HepG2 (cell line): Measurements from ENCODE around the gene LILRB3. TPM values are rescaled to one million over a fixed set of nuclear protein-coding genes. Genes with fewer than 3 reads are reported as not detected.
A peak's percentile ranks its signal among the peaks of the same experiment; 100 is the strongest.

ENCODE experiments used
- ARNT ChIP-seq: fragments of 450-650 bp; IDR thresholded peaks from 2 replicates; pipeline ENCODE4 v1.6.1; 2017
- FOXA1 ChIP-seq, 2 experiments: fragments of 450-650 bp in 1 of 2; sonication (generic) in 1 of 2; formaldehyde crosslinking in 1 of 2; IDR thresholded peaks; 2 replicates each; pipeline versions ENCODE4 v1.4.0 to v1.6.1; 2016 to 2020; ENCODE audit warnings: missing genetic modification reagents in 1 of 2
- FOXO1 ChIP-seq: sonication (generic); formaldehyde crosslinking; IDR thresholded peaks from 2 replicates; pipeline ENCODE4 v1.4.0; 2020; ENCODE audit warnings: missing genetic modification reagents
- NFIB ChIP-seq: sonication (generic); formaldehyde crosslinking; IDR thresholded peaks from 2 replicates; pipeline ENCODE4 v1.9.0; 2021; ENCODE audit warnings: missing genetic modification reagents, mild to moderate bottlenecking, borderline replicate concordance
- SIX1 ChIP-seq: sonication (generic); formaldehyde crosslinking; IDR thresholded peaks from 2 replicates; pipeline ENCODE4 v1.4.0; 2020; ENCODE audit warnings: missing genetic modification reagents, borderline replicate concordance
- SNRNP70 ChIP-seq: fragments of 200-400 bp; formaldehyde crosslinking; IDR thresholded peaks from 2 replicates; pipeline ENCODE4 v1.6.1; 2017; ENCODE audit warnings: mild to moderate bottlenecking, low read depth, low read length, moderate library complexity
- SRSF4 ChIP-seq: fragments of 200-400 bp; formaldehyde crosslinking; IDR thresholded peaks from one replicate; pipeline ENCODE4 v1.6.1; 2018; ENCODE audit warnings: mild to moderate bottlenecking, low read depth, low read length, moderate library complexity; ENCODE audit not compliant: poor library complexity, severe bottlenecking
- ZNF557 ChIP-seq: sonication (generic); formaldehyde crosslinking; IDR thresholded peaks from 2 replicates; pipeline ENCODE4 v1.4.0; 2020; ENCODE audit warnings: missing genetic modification reagents
- ZNF572 ChIP-seq: sonication (generic); formaldehyde crosslinking; IDR thresholded peaks from 2 replicates; pipeline ENCODE4 v1.5.1; 2020; ENCODE audit warnings: mild to moderate bottlenecking, missing genetic modification reagents
- ZNF788 ChIP-seq: sonication (generic); formaldehyde crosslinking; IDR thresholded peaks from 2 replicates; pipeline ENCODE4 v1.5.0; 2020; ENCODE audit warnings: mild to moderate bottlenecking, missing genetic modification reagents, borderline replicate concordance
- polyA plus RNA-seq, 8 experiments: library from polyadenylated mRNA; depleted of rRNA in 3 of 8; stranded (reverse) in 7 of 8; unstranded in 1 of 8; fragments of >200 nt; fragmentation: Illumina TruSeq in 4 of 8; extraction: Trizol in 4 of 8; gene quantifications; 2 replicates each; pipeline versions ENCODE4 v1.2.1 to v1.2.3, GENCODE V29; 2011 to 2016; ENCODE audit warnings: low read depth in 4 of 8, missing spikeins in 1 of 8, mixed read lengths in 1 of 8; ENCODE audit not compliant: insufficient read depth in 1 of 8
- total RNA-seq, 5 experiments: library from RNA; depleted of rRNA; stranded (reverse); fragments of >200 nt; fragmentation: Illumina TruSeq; extraction: Trizol; gene quantifications; 2 replicates each; pipeline ENCODE4 v1.2.3, GENCODE V29; 2016; ENCODE audit warnings: low read depth in 1 of 5
- TF ChIP-seq, protein P1 (sequence below): sonication (generic); formaldehyde crosslinking; IDR thresholded peaks from 2 replicates; pipeline ENCODE4 v1.4.0; 2020; ENCODE audit warnings: missing genetic modification reagents, borderline replicate concordance
- TF ChIP-seq, protein P2 (sequence below): fragments of 450-650 bp; IDR thresholded peaks from 2 replicates; pipeline ENCODE4 v1.6.1; 2017; ENCODE audit warnings: mild to moderate bottlenecking
- TF ChIP-seq, protein P3 (sequence below): sonication (generic); formaldehyde crosslinking; IDR thresholded peaks from 2 replicates; pipeline ENCODE4 v1.9.0; 2021; ENCODE audit warnings: missing genetic modification reagents, borderline replicate concordance
- TF ChIP-seq, protein P4 (sequence below): sonication (generic); formaldehyde crosslinking; IDR thresholded peaks from 2 replicates; pipeline ENCODE4 v1.4.0; 2020; ENCODE audit warnings: mild to moderate bottlenecking, missing genetic modification reagents

The LILRB3 gene
- total and polyA plus RNA-seq, 2 of the 13 experiments (the other 11 are each of a cell fraction or from before 2014, with no cell fraction given): 0.22 TPM; not detected in 1

DNA sequence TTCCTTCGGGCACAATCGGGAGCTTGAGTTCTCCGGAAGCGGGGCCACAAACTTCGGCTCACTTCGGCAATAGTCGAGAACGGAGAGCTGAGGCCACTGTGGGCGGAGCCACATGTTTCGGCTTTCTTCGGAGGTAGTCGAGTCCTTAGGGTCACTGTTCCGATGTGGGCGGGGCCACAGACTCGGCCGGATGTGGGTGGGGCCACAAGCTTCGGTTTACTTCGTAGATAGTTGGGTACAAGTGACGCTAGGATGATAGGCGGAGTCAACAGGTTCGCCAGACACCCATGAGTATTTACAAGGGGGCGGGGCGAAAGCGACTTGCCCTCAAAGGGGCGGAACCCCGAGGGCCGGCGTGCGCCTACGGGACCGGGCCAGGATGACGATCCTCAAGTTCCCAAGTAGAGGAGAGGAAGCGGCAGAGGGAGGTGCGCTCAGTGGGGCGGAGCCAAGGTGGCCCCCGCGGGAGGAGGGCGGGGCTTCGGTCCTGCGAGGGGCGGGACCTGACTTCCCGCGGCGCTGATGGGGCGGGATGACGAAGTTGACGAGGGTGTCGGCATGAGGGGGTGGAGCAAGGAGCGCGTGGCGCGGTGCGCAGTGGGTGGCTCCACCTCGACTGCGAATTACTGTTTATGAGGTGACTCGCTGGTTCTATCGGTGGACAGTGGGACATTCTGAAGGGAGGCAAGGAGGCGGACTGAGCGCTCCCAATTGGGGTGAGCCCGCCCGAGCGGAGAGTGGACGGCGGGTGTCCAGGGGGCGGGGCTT lies 32.9 kb downstream of the LILRB3 start (continued):
- TF ChIP-seq, protein P1, sequence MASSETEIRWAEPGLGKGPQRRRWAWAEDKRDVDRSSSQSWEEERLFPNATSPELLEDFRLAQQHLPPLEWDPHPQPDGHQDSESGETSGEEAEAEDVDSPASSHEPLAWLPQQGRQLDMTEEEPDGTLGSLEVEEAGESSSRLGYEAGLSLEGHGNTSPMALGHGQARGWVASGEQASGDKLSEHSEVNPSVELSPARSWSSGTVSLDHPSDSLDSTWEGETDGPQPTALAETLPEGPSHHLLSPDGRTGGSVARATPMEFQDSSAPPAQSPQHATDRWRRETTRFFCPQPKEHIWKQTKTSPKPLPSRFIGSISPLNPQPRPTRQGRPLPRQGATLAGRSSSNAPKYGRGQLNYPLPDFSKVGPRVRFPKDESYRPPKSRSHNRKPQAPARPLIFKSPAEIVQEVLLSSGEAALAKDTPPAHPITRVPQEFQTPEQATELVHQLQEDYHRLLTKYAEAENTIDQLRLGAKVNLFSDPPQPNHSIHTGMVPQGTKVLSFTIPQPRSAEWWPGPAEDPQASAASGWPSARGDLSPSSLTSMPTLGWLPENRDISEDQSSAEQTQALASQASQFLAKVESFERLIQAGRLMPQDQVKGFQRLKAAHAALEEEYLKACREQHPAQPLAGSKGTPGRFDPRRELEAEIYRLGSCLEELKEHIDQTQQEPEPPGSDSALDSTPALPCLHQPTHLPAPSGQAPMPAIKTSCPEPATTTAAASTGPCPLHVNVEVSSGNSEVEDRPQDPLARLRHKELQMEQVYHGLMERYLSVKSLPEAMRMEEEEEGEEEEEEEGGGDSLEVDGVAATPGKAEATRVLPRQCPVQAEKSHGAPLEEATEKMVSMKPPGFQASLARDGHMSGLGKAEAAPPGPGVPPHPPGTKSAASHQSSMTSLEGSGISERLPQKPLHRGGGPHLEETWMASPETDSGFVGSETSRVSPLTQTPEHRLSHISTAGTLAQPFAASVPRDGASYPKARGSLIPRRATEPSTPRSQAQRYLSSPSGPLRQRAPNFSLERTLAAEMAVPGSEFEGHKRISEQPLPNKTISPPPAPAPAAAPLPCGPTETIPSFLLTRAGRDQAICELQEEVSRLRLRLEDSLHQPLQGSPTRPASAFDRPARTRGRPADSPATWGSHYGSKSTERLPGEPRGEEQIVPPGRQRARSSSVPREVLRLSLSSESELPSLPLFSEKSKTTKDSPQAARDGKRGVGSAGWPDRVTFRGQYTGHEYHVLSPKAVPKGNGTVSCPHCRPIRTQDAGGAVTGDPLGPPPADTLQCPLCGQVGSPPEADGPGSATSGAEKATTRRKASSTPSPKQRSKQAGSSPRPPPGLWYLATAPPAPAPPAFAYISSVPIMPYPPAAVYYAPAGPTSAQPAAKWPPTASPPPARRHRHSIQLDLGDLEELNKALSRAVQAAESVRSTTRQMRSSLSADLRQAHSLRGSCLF (CRISPR knock-in tag): no peak
- no peak for TF ChIP-seq SRSF4
- TF ChIP-seq ZNF572: no peak; the same call in 1 of the 2 replicates
- no peak for TF ChIP-seq SIX1 (CRISPR knock-in tag)
- no peak; the same call in 1 of the 2 replicates for TF ChIP-seq ZNF557
- no peak; the same call in 1 of the 2 replicates for TF ChIP-seq FOXA1 (IDR thresholded peaks at IDR 0.05)
- peak; percentile 63; the same call in 1 of the 2 replicates for TF ChIP-seq FOXA1 (CRISPR knock-in tag; IDR thresholded peaks at IDR 0.05)
- TF ChIP-seq FOXO1 (CRISPR knock-in tag): no peak; the same call in 1 of the 2 replicates
- TF ChIP-seq ZNF788: 0 out of 2 replicates have a peak, but pooled peaks have one; percentile 77
- TF ChIP-seq, protein P2, sequence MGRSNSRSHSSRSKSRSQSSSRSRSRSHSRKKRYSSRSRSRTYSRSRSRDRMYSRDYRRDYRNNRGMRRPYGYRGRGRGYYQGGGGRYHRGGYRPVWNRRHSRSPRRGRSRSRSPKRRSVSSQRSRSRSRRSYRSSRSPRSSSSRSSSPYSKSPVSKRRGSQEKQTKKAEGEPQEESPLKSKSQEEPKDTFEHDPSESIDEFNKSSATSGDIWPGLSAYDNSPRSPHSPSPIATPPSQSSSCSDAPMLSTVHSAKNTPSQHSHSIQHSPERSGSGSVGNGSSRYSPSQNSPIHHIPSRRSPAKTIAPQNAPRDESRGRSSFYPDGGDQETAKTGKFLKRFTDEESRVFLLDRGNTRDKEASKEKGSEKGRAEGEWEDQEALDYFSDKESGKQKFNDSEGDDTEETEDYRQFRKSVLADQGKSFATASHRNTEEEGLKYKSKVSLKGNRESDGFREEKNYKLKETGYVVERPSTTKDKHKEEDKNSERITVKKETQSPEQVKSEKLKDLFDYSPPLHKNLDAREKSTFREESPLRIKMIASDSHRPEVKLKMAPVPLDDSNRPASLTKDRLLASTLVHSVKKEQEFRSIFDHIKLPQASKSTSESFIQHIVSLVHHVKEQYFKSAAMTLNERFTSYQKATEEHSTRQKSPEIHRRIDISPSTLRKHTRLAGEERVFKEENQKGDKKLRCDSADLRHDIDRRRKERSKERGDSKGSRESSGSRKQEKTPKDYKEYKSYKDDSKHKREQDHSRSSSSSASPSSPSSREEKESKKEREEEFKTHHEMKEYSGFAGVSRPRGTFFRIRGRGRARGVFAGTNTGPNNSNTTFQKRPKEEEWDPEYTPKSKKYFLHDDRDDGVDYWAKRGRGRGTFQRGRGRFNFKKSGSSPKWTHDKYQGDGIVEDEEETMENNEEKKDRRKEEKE: no peak
- TF ChIP-seq, protein P3, sequence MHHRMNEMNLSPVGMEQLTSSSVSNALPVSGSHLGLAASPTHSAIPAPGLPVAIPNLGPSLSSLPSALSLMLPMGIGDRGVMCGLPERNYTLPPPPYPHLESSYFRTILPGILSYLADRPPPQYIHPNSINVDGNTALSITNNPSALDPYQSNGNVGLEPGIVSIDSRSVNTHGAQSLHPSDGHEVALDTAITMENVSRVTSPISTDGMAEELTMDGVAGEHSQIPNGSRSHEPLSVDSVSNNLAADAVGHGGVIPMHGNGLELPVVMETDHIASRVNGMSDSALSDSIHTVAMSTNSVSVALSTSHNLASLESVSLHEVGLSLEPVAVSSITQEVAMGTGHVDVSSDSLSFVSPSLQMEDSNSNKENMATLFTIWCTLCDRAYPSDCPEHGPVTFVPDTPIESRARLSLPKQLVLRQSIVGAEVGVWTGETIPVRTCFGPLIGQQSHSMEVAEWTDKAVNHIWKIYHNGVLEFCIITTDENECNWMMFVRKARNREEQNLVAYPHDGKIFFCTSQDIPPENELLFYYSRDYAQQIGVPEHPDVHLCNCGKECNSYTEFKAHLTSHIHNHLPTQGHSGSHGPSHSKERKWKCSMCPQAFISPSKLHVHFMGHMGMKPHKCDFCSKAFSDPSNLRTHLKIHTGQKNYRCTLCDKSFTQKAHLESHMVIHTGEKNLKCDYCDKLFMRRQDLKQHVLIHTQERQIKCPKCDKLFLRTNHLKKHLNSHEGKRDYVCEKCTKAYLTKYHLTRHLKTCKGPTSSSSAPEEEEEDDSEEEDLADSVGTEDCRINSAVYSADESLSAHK: no peak
- no peak for TF ChIP-seq NFIB
- no peak for TF ChIP-seq SNRNP70
- TF ChIP-seq, protein P4, sequence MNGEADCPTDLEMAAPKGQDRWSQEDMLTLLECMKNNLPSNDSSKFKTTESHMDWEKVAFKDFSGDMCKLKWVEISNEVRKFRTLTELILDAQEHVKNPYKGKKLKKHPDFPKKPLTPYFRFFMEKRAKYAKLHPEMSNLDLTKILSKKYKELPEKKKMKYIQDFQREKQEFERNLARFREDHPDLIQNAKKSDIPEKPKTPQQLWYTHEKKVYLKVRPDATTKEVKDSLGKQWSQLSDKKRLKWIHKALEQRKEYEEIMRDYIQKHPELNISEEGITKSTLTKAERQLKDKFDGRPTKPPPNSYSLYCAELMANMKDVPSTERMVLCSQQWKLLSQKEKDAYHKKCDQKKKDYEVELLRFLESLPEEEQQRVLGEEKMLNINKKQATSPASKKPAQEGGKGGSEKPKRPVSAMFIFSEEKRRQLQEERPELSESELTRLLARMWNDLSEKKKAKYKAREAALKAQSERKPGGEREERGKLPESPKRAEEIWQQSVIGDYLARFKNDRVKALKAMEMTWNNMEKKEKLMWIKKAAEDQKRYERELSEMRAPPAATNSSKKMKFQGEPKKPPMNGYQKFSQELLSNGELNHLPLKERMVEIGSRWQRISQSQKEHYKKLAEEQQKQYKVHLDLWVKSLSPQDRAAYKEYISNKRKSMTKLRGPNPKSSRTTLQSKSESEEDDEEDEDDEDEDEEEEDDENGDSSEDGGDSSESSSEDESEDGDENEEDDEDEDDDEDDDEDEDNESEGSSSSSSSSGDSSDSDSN (CRISPR knock-in tag): peak; percentile 23; the same call in 1 of the 2 replicates
- TF ChIP-seq ARNT: no peak
